IPS-18a (cell line): ENCODE data around the gene KCNG2.
"Not testable (repeated sequence)": the region's sequence is repeated elsewhere in the genome, so short reads cannot be mapped to it uniquely, and the experiment has no call there.

Experiments used
- H3K27ac ChIP-seq: one replicate; pipeline ENCODE4 v1.5.1; 2013; ENCODE audit warnings: low read length
- H3K27me3 ChIP-seq: one replicate; pipeline ENCODE4 v1.6.1; 2013; ENCODE audit warnings: mild to moderate bottlenecking, low read length; ENCODE audit not compliant: control insufficient read depth, insufficient read depth
- H3K36me3 ChIP-seq: one replicate; pipeline ENCODE4 v1.6.1; 2013; ENCODE audit warnings: low read depth, low read length; ENCODE audit not compliant: control insufficient read depth
- H3K4me1 ChIP-seq: one replicate; pipeline ENCODE4 v1.6.1; 2013; ENCODE audit warnings: low read depth, low read length; ENCODE audit not compliant: control insufficient read depth
- H3K4me3 ChIP-seq: one replicate; pipeline ENCODE4 v1.5.1; 2013; ENCODE audit warnings: low read length
- H3K9ac ChIP-seq: one replicate; pipeline ENCODE4 v1.6.1; 2013; ENCODE audit warnings: mild to moderate bottlenecking, low read length, moderate library complexity
- H3K9me3 ChIP-seq: one replicate; pipeline ENCODE4 v1.6.1; 2013; ENCODE audit warnings: low read depth, low read length; ENCODE audit not compliant: control insufficient read depth

The KCNG2 gene

DNA sequence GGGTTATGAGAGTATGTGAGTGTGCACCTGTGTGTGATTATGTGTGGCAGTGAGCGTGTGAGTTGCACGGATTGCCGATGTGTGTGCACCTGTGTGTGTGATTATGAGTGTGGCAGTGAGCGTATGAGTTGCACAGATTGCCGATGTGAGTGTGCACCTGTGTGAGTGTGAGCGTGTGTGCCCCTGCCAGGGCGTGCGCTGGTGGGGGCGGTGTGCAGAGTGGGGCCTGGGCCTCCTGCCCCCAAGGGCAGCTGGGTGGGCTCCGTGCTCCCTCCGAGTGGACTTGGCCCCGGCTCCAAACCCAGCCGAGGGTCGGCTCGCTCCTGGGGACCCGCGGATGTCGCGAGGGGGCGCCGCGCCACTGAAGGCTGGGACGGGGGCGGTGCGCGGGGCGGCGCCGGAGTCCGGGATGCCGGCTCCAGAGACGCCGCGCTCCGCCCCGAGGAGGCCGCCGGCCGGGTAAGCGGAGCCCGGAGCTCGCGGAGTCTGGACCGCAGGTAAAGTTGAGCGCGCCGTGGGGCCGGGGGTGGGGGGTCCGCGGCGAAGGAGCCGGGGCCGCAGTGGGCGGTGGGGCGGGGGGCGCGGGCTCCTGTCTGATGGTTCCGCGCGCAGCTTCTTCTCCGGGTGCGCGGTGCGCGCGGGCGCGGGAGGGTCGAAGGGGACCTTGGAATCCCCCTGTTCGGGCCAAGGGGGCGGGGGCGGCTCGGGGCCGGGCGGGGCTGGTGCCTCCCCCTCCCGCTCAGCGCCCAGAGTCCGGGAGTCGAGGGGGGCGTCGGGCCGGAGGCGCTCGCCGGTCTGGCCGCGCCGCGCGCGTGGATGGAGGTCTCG lies at the start of gene KCNG2:
Gene KCNG2 (plus strand): TSS at position 421 of the 828 bp plus-strand sequence. CDS start 65,730 bp downstream, outside the sequence.
- Histone ChIP-seq H3K27ac (no peak within 1 kb of the TSS), H3K9ac (no peak within 1 kb of the TSS), H3K36me3 (no peaks in the 10 kb centered on the region), H3K4me3 (peak within 1 kb of the TSS; percentile 57), H3K9me3 (no peaks in the 10 kb centered on the region), H3K4me1 (no peaks in the 10 kb centered on the region), H3K27me3 (peaks cover 49% of the 10 kb centered on the region)

- H3K9ac ChIP-seq: no peak overlapping the region
- no peaks in the 10 kb centered on the region for H3K4me1 ChIP-seq
- H3K27ac ChIP-seq: no peak overlapping the region
- no peaks in the 10 kb centered on the region for H3K9me3 ChIP-seq
- H3K36me3 ChIP-seq: no peaks in the 10 kb centered on the region
- no peak overlapping the region for H3K4me3 ChIP-seq
- H3K27me3 ChIP-seq: no peaks in the 10 kb centered on the region
Observed at GRCh38 chr18:79748321-79749180, 49.2 kb upstream of the KCNG2 start.

GRCh38 chr18:79749251-79750191 lies 48.2 kb upstream of the KCNG2 start:
- Histone ChIP-seq H3K4me3 (no peak overlapping the region), H3K9me3 (no peaks in the 10 kb centered on the region)

DNA sequence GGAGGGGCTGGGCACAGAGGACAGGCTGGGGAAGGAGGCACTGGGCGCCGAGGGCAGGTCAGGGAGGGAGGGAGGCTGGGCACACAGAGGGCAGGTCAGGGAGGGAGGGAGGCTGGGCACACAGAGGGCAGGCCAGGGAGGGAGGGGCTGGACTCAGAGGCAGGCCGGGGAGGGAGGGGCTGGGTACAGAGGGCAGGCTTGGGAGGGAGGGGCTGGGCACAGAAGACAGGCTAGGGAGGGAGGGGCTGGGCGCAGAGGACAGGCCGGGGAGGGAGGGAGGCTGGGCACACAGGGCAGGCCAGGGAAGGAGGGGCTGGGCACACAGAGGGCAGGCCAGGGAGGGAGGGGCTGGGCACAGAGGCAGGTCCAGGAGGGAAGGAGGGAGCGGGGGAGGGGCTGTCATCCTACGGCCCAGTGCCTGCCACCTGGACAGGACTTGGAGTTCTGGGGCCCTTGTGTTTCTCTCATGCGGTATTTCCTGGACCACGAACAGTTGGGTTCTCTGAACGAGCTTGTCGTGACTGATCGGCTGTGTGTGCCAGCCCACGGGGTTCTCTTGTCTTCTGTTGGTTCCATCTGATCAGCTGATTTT lies 46.7 kb upstream of the KCNG2 start:
- Histone ChIP-seq H3K27me3 (no peaks in the 10 kb centered on the region), H3K4me3 (no peak overlapping the region), H3K9ac (no peak overlapping the region), H3K36me3 (peaks cover 8% of the 10 kb centered on the region), H3K9me3 (no peaks in the 10 kb centered on the region), H3K4me1 (no peaks in the 10 kb centered on the region), H3K27ac (no peak overlapping the region)

More at GRCh38 chr18:79749251-79750191, 48.2 kb upstream of the KCNG2 start:
- Histone ChIP-seq H3K27ac (no peak overlapping the region), H3K27me3 (no peaks in the 10 kb centered on the region), H3K4me1 (no peaks in the 10 kb centered on the region), H3K36me3 (peaks cover 8% of the 10 kb centered on the region), H3K9ac (no peak overlapping the region)

GRCh38 chr18:79751918-79752578 lies 45.7 kb upstream of the KCNG2 start:
- H3K4me3 ChIP-seq, H3K9me3 ChIP-seq, H3K27me3 ChIP-seq, H3K4me1 ChIP-seq, H3K36me3 ChIP-seq, H3K9ac ChIP-seq, H3K27ac ChIP-seq: not testable (repeated sequence)

DNA sequence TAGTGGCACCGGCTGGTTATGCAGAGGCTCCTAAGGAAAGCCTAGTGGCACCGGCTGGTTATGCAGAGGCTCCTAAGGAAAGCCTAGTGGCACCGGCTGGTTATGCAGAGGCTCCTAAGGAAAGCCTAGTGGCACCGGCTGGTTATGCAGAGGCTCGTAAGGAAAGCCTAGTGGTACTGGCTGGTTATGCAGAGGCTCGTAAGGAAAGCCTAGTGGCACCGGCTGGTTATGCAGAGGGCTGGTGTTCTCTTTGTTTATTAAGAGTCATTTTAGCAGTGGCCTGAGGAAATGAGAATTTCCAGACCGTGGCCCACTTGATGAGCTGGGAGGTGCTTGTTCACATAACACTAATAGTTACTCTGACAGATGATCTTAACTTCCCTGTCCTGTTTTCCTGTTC lies 44.8 kb upstream of the KCNG2 start:
- not testable (repeated sequence) for H3K4me1 ChIP-seq, H3K27ac ChIP-seq, H3K9me3 ChIP-seq, H3K9ac ChIP-seq, H3K27me3 ChIP-seq, H3K4me3 ChIP-seq, H3K36me3 ChIP-seq

- peaks cover 8% of the 10 kb centered on the region for H3K36me3 ChIP-seq
- no peak overlapping the region for H3K4me3 ChIP-seq
- no peaks in the 10 kb centered on the region for H3K9me3 ChIP-seq
- H3K27me3 ChIP-seq: no peaks in the 10 kb centered on the region
- H3K4me1 ChIP-seq: no peaks in the 10 kb centered on the region
- no peak overlapping the region for H3K27ac ChIP-seq
- H3K9ac ChIP-seq: no peak overlapping the region
Observed at GRCh38 chr18:79753391-79753851, 44.3 kb upstream of the KCNG2 start.

DNA sequence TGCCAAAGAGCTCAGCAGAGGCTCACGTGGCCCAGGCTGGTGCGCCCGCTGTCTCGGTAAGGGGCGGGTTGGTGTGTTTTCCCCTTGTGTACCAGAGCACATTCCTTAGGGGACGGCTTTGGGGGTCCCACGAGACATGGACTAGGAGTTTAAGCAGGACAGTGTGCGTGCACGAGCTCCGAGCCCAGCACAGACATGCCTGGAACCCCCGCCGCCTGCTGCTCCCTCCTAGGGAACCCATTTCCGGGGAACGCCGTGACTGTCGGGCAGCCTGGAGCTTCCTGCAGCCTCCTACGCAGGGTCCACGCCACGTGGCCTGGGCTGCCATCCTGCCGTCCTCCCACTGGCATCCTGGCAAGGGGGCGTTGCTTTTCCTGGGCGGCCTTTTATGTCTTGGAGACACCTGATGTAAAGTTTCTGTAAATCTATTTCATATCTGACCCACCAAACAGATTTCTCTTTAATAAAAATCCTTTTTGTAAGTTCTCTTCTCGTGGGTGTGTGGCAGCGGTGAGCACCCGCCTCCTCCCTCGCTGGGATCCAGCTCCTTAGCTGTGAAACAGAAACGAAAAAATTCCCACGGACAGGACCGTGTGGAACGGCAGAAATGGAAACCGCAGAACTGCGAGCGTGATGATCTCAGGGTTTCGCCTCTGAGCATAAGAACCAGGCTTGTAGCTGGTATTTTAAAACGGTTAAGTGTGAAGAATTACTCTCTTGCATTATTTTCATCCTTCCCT lies 43.5 kb upstream of the KCNG2 start:
- H3K36me3 ChIP-seq: peaks cover 8% of the 10 kb centered on the region
- no peaks in the 10 kb centered on the region for H3K9me3 ChIP-seq
- no peaks in the 10 kb centered on the region for H3K4me1 ChIP-seq
- H3K9ac ChIP-seq: no peak overlapping the region
- no peak overlapping the region for H3K27ac ChIP-seq
- no peak overlapping the region for H3K4me3 ChIP-seq
- no peaks in the 10 kb centered on the region for H3K27me3 ChIP-seq

GRCh38 chr18:79754831-79755351 lies 42.8 kb upstream of the KCNG2 start:
- H3K9me3 ChIP-seq: no peaks in the 10 kb centered on the region
- H3K27me3 ChIP-seq: no peaks in the 10 kb centered on the region
- no peak overlapping the region for H3K4me3 ChIP-seq
- H3K4me1 ChIP-seq: no peaks in the 10 kb centered on the region
- no peak overlapping the region for H3K27ac ChIP-seq
- no peak overlapping the region for H3K9ac ChIP-seq
- H3K36me3 ChIP-seq: peaks cover 8% of the 10 kb centered on the region
